Endothelial cell (in vitro differentiated cells): ENCODE results near the gene UPF3A. TPM values are rescaled to one million over a fixed set of nuclear protein-coding genes. Genes with fewer than 3 reads are reported as not detected.

Source experiments
- DNase-seq: peaks from one replicate; pipeline ENCODE4 v3.0.0; 2021; ENCODE audit warnings: low spot score
- H3K27ac Mint-ChIP-seq: one replicate; pipeline ENCODE4 v1.8.0; 2021; ENCODE audit warnings: mixed read lengths, inconsistent platforms; ENCODE audit not compliant: unreplicated experiment
- H3K27me3 Mint-ChIP-seq: one replicate; pipeline ENCODE4 v1.8.0; 2021; ENCODE audit warnings: mild to moderate bottlenecking, moderate library complexity, mixed read lengths, inconsistent platforms; ENCODE audit not compliant: unreplicated experiment
- H3K36me3 Mint-ChIP-seq: one replicate; pipeline ENCODE4 v1.8.0; 2021; ENCODE audit warnings: mild to moderate bottlenecking, low read depth, mixed read lengths, inconsistent platforms; ENCODE audit not compliant: unreplicated experiment
- H3K4me1 Mint-ChIP-seq: one replicate; pipeline ENCODE4 v1.8.0; 2021; ENCODE audit warnings: mild to moderate bottlenecking, mixed read lengths, inconsistent platforms; ENCODE audit not compliant: unreplicated experiment
- H3K4me3 Mint-ChIP-seq: one replicate; pipeline ENCODE4 v1.8.0; 2021; ENCODE audit warnings: mild to moderate bottlenecking, mixed read lengths, inconsistent platforms; ENCODE audit not compliant: unreplicated experiment
- H3K9me3 Mint-ChIP-seq: one replicate; pipeline ENCODE4 v1.8.0; 2021; ENCODE audit warnings: mixed read lengths, inconsistent platforms; ENCODE audit not compliant: unreplicated experiment
- CTCF ChIP-seq: fragments of 200-600 bp; sonication (generic); IDR thresholded peaks from one replicate; pipeline ENCODE4 v1.5.0; 2021; ENCODE audit warnings: antibody characterized with exemption; ENCODE audit not compliant: unreplicated experiment
- total RNA-seq: library from RNA; stranded (reverse); fragmentation: NEBNext Ultra II Directional; extraction: Animal tissue kit (Norgen Biotek cat#: 25700); gene quantifications from one replicate; pipeline ENCODE4 v1.2.1, GENCODE V29; 2021; ENCODE audit not compliant: unreplicated experiment

UPF3A gene
- total RNA-seq, 1 donor from 2014 or later, result 61.6 TPM

GRCh38 chr13:114279758-114280355 lies 1.5 kb upstream of the UPF3A start:
- peaks cover 5% of the 10 kb centered on the region for H3K27me3 Mint-ChIP-seq
- no peaks in the 10 kb centered on the region for H3K9me3 Mint-ChIP-seq
- H3K27ac Mint-ChIP-seq, result peak overlapping the region; percentile 62

GRCh38 chr13:114282041-114282670 lies 755 bp downstream of the UPF3A start:
- Mint-ChIP-seq H3K36me3 (peaks cover 14% of the 10 kb centered on the region), H3K4me1 (peaks cover 25% of the 10 kb centered on the region), H3K27me3 (peaks cover 5% of the 10 kb centered on the region), H3K4me3 (peak overlapping the region; percentile 89), H3K27ac (peak overlapping the region; percentile 88), H3K9me3 (no peaks in the 10 kb centered on the region)
- peak; percentile 42 for DNase-seq
- no peak for TF ChIP-seq CTCF

More at GRCh38 chr13:114279758-114280355, 1.5 kb upstream of the UPF3A start:
- Mint-ChIP-seq H3K36me3 (peaks cover 11% of the 10 kb centered on the region), H3K4me3 (peak overlapping the region; percentile 92), H3K4me1 (peaks cover 25% of the 10 kb centered on the region)
- TF ChIP-seq CTCF, result no peak
- no peak for DNase-seq

- peaks cover 27% of the 10 kb centered on the region for H3K36me3 Mint-ChIP-seq
- H3K27ac Mint-ChIP-seq, result no peak overlapping the region
- peaks cover 5% of the 10 kb centered on the region for H3K27me3 Mint-ChIP-seq
- peak overlapping the region; percentile 24 for H3K4me3 Mint-ChIP-seq
- peaks cover 25% of the 10 kb centered on the region for H3K4me1 Mint-ChIP-seq
- no peak for TF ChIP-seq CTCF
- H3K9me3 Mint-ChIP-seq, result no peaks in the 10 kb centered on the region
- no peak for DNase-seq
Observed at GRCh38 chr13:114283576-114283975, 2.2 kb downstream of the UPF3A start.

GRCh38 chr13:114284680-114285079 lies 3.3 kb downstream of the UPF3A start:
- Mint-ChIP-seq H3K27ac (no peak overlapping the region), H3K36me3 (peaks cover 30% of the 10 kb centered on the region), H3K27me3 (peaks cover 5% of the 10 kb centered on the region), H3K4me3 (peak overlapping the region; percentile 73), H3K4me1 (peaks cover 19% of the 10 kb centered on the region), H3K9me3 (no peaks in the 10 kb centered on the region)
- no peak for DNase-seq
- no peak for TF ChIP-seq CTCF

- no peak for TF ChIP-seq CTCF
- peaks cover 5% of the 10 kb centered on the region for H3K27me3 Mint-ChIP-seq
- H3K9me3 Mint-ChIP-seq, result no peaks in the 10 kb centered on the region
- no peak for DNase-seq
- H3K36me3 Mint-ChIP-seq, result peaks cover 30% of the 10 kb centered on the region
- H3K4me3 Mint-ChIP-seq, result peak overlapping the region; percentile 73
- H3K27ac Mint-ChIP-seq, result no peak overlapping the region
- H3K4me1 Mint-ChIP-seq, result peaks cover 14% of the 10 kb centered on the region
Observed at GRCh38 chr13:114285166-114285808, 3.9 kb downstream of the UPF3A start.
